ENCODE data around the gene COG5. TPM values are rescaled to one million over a fixed set of nuclear protein-coding genes. Genes with fewer than 3 reads are reported as not detected.

COG5 gene
- total and polyA plus RNA-seq, 2 of the 8 experiments (the other 6 are each of a cell fraction or from before 2014, with no cell fraction given) = 10.5 to 28.1 TPM

GRCh38 chr7:107430057-107430456 is 133.7 kb downstream of the COG5 start (continued):
- TF ChIP-seq BRCA1 (IDR thresholded peaks at IDR 0.05; ENCODE audit: low read depth, low read length) = no peak
- TF ChIP-seq TCF12 (IDR thresholded peaks at IDR 0.05; ENCODE audit: low read depth, low read length) = no peak
- no peak for TF ChIP-seq EP300 (IDR thresholded peaks at IDR 0.05; ENCODE audit: borderline replicate concordance in 1 of 2, low read depth in 2 of 2, low read length in 2 of 2)
- TF ChIP-seq MAFK (IDR thresholded peaks at IDR 0.05; ENCODE audit: low read depth, low read length) = no peak
- TF ChIP-seq ATF2 (IDR thresholded peaks at IDR 0.05; ENCODE audit: low read length) = no peak
- TF ChIP-seq FOSL1 (IDR thresholded peaks at IDR 0.05; ENCODE audit: insufficient read depth, low read depth, low read length) = no peak
